Dendritic cell treated with granulocyte-macrophage colony-stimulating factor and Interleukin-4, amounts not matched to agents 40 ng/mL and 50 ng/mL, for 4 days (primary cell): ENCODE measurements around the gene CBX2.

Experiments used
- H3K27ac Mint-ChIP-seq: one replicate; pipeline ENCODE4 v1.8.0; 2022; ENCODE audit warnings: mild to moderate bottlenecking, mixed read lengths
- H3K27me3 Mint-ChIP-seq: one replicate; pipeline ENCODE4 v1.8.0; 2022; ENCODE audit warnings: mild to moderate bottlenecking, mixed read lengths
- H3K36me3 Mint-ChIP-seq: one replicate; pipeline ENCODE4 v1.8.0; 2022; ENCODE audit warnings: low read depth, mixed read lengths
- H3K4me1 Mint-ChIP-seq: one replicate; pipeline ENCODE4 v1.8.0; 2022; ENCODE audit warnings: low read depth, mixed read lengths
- H3K4me3 Mint-ChIP-seq: one replicate; pipeline ENCODE4 v1.8.0; 2022; ENCODE audit warnings: mild to moderate bottlenecking, moderate library complexity, mixed read lengths
- H3K9me3 Mint-ChIP-seq: one replicate; pipeline ENCODE4 v1.8.0; 2022; ENCODE audit warnings: mixed read lengths
- intact Hi-C: fragments of 100-400 bp; cut with micrococcal nuclease; formaldehyde crosslinking; loops from one replicate; pipeline ENCODE4 v1.15.0; 2022

CBX2 gene

DNA sequence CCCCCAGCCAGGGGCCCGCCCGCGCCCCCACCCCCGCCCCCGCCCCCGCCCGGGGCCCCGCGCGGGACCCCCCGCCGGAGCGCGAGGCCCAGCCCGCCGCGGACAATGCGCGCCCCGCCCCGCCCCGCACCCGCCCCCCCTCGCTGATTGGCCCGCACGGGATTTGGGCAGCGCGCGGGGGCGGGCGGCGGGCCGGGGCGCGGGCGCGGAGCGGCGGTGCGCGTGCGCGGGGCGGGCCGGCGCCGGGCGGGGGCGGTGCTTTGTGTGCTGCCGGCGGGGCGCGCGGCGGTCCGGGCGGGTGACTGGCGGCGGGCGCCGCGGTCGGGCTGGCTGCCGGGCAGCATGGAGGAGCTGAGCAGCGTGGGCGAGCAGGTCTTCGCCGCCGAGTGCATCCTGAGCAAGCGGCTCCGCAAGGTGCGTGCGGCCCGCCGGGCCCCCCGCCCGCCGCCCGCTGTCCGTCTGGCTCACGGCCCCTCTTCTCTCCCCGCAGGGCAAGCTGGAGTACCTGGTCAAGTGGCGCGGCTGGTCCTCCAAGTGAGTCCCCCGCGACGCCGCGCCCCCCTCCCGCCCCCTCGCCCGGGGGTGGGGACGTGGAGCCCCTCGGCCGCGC is at the start of gene CBX2:
Gene CBX2 (plus strand): TSS at position 255 of the 610 bp plus-strand sequence. CDS start 88 bp downstream, at position 343.
- H3K27ac Mint-ChIP-seq: peak within 1 kb of the TSS; percentile 70
- H3K36me3 Mint-ChIP-seq: no peaks in the 10 kb centered on the region
- intact Hi-C loops: no loop called here
- peak within 1 kb of the TSS; percentile 78 for H3K4me3 Mint-ChIP-seq
- peaks cover 32% of the 10 kb centered on the region for H3K4me1 Mint-ChIP-seq
- peaks cover 91% of the 10 kb centered on the region for H3K27me3 Mint-ChIP-seq
- no peaks in the 10 kb centered on the region for H3K9me3 Mint-ChIP-seq

DNA sequence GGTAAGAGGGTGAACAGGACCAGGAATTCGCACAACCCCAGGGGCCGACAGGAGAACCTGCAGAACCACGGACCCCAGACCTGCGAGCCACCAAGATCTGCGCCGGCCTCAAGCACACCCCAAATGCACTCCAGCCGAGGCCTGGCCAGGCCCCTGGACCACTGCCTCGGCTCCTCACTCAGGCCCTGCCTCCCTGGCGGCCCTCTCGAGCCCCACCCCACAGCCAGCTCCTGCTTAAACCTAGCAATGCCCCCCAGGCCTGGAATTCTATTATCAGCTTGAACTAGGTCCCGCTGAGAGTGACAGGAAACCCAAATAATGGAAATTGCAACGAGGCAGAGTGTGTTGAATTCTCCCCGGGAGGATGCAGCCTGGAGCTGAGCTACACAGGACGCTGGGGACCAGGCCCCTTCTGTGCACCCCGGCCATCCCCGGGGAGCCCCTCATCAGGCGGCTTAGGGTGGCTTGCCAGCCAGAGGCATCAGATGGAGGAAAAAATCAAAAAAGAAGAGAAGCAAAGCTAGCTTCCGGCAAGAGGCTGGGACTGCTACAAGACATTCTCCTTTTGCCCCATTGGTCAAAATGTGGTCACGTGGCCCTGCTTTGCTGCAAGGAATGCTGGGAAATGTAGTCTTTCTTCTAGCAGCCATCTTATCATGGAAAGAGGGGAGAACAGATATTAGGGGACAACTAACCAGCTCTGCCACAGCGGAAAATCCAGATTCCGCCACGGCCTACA is 49.6 kb upstream of the CBX2 start:
- H3K27me3 Mint-ChIP-seq: peaks cover 2% of the 10 kb centered on the region
- H3K9me3 Mint-ChIP-seq: no peaks in the 10 kb centered on the region
- H3K4me3 Mint-ChIP-seq: peak overlapping the region; percentile 89
- H3K36me3 Mint-ChIP-seq: no peaks in the 10 kb centered on the region
- H3K4me1 Mint-ChIP-seq: peaks cover 21% of the 10 kb centered on the region
- intact Hi-C loops: no loop called here
- peak overlapping the region; percentile 90 for H3K27ac Mint-ChIP-seq

- Mint-ChIP-seq H3K9me3 (no peaks in the 10 kb centered on the region), H3K36me3 (no peaks in the 10 kb centered on the region), H3K27ac (peak overlapping the region; percentile 90), H3K27me3 (peaks cover 2% of the 10 kb centered on the region), H3K4me1 (peaks cover 24% of the 10 kb centered on the region), H3K4me3 (peak overlapping the region; percentile 2)
- intact Hi-C loops: no loop called here
These were observed 49.0 kb upstream of the CBX2 start for GRCh38 chr17:79728908-79729471.

DNA sequence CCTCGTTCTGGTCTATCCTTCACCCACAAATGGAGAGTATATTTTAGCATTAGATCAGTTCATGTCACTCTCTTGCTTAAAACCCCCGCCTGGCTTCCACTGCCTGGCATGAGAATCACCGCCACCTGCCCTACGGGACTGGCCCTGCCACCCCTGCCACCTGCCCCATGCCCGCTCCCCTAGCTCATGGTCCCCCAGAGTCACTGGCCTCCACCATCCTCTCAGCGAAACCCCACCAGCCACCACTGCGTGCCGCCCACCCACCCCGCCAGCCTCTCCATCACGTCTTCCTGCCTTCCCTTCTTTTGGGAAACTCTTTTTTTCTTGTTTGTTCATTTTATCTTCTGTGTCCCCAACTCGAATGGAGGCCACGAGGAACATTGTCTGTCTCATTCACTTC is 48.2 kb upstream of the CBX2 start:
- intact Hi-C loops: no loop called here

DNA sequence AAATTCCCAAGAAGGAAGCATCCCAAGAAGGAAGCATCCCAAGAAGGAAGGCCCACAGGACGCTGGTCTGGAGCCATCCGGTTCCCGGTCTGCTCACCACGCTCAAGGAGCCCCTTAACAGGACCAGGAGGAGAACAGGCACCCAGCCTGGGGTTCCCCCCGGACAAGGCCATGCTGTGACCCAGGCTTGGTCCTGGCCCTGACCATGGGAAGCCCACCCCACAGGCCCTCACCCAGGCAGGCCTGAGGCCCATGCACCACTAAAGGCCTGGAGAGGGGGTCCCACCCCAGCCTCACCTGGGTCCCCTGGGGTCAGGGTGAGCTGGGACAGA is 47.5 kb upstream of the CBX2 start:
- H3K27ac Mint-ChIP-seq: no peak overlapping the region
- H3K27me3 Mint-ChIP-seq: peaks cover 2% of the 10 kb centered on the region
- H3K4me3 Mint-ChIP-seq: no peak overlapping the region
- no peaks in the 10 kb centered on the region for H3K36me3 Mint-ChIP-seq
- H3K9me3 Mint-ChIP-seq: no peaks in the 10 kb centered on the region
- H3K4me1 Mint-ChIP-seq: peaks cover 24% of the 10 kb centered on the region
- intact Hi-C loops: no loop called here

More for the DNA sequence above, 48.2 kb upstream of the CBX2 start:
- peaks cover 24% of the 10 kb centered on the region for H3K4me1 Mint-ChIP-seq
- no peaks in the 10 kb centered on the region for H3K9me3 Mint-ChIP-seq
- no peak overlapping the region for H3K4me3 Mint-ChIP-seq
- H3K27me3 Mint-ChIP-seq: peaks cover 2% of the 10 kb centered on the region
- H3K36me3 Mint-ChIP-seq: no peaks in the 10 kb centered on the region
- H3K27ac Mint-ChIP-seq: no peak overlapping the region

DNA sequence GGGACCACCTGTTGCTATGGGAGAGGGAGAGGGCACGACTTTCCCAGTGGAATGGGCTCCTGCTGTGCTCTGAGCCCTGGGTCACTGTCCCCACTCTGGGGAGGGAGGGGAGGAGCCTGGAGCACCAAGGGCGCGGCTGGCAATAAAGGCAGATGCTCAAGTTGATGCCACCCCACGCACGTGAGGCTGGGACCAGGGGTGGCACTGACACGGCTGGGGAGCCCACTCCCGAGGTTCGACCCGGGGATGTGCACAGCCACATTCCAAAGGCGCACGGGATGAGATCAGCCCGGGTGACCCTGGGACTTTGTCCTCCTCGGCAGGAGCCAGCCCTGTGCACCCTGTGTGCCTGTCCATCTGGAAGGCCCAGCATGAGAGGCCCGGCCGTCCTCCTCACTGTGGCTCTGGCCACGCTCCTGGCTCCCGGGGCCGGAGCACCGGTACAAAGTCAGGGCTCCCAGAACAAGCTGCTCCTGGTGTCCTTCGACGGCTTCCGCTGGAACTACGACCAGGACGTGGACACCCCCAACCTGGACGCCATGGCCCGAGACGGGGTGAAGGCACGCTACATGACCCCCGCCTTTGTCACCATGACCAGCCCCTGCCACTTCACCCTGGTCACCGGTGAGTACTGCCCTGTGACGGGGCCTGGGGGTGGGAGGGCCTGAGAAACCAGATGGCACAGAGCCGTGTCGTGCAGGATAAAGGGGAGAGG is 47.0 kb upstream of the CBX2 start, which contains the start of gene ENPP7:
Gene ENPP7 (plus strand): TSS at position 175 of the 715 bp plus-strand sequence. CDS start 197 bp downstream, at position 372.
- Mint-ChIP-seq H3K4me3 (no peak within 1 kb of the TSS), H3K36me3 (no peaks in the 10 kb centered on the region), H3K9me3 (no peaks in the 10 kb centered on the region), H3K4me1 (peaks cover 24% of the 10 kb centered on the region), H3K27me3 (peaks cover 2% of the 10 kb centered on the region), H3K27ac (no peak within 1 kb of the TSS)
- intact Hi-C loops: no loop called here

DNA sequence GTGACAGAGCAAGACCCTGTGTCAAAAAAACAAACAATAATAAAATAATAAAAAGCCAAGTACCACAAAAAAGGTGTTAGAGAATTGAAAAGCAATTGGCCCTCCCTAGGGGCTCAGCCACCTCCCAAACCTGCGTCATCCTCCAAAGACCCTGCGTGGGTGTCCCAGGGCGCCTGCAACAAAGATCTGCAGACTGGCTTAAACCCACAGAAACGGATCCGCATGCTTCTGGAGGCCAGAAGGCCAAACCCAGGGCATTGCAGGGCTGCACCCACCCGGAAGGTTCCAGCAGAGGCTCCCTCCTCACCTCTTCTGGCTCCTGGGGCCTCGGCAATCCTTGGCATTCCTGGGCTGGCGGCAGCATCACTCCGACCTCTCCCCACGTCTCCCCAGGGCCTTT is 45.7 kb upstream of the CBX2 start:
- Mint-ChIP-seq H3K4me3 (no peak overlapping the region), H3K27me3 (peaks cover 2% of the 10 kb centered on the region), H3K27ac (peak overlapping the region; percentile 64), H3K4me1 (peaks cover 29% of the 10 kb centered on the region), H3K9me3 (no peaks in the 10 kb centered on the region), H3K36me3 (no peaks in the 10 kb centered on the region)
- intact Hi-C loops: no loop called here

DNA sequence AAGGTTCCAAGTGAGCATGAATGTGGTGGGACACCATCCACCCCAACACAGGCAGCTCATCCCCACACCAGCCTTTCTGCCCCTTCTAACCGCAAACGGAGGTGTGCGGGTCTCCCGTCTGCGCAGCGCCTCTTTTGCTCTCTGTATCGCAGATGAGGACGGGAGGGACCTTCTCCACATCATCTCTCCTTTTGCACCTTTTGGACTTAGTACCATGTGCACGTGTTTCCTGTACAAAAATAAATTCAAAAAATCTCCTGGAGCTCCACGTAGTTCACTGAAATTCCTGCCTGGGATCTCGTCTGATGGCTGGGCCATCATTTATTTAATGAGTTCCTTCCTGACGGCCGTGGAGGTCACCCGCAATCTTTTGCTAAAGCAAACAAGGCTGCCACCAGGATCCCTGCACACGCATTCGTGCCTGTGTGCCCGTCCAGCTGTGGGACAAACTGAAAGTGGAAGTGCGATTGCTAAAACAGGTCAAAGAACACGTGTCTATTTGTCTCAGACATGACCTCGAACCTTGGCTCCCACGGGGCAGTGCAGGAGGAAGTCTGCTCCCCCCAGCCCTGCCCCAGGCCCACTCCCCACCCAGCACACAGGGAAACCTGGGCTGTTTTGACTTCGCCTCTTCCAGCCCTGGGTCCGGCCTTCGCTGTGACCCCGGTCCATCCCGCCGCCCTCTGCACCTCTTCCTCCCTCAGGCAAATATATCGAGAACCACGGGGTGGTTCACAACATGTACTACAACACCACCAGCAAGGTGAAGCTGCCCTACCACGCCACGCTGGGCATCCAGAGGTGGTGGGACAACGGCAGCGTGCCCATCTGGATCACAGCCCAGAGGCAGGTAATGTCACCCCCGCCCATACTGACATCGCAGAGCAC is 44.9 kb upstream of the CBX2 start:
- Mint-ChIP-seq H3K4me3 (peak overlapping the region; percentile 57), H3K9me3 (no peaks in the 10 kb centered on the region), H3K27me3 (peaks cover 7% of the 10 kb centered on the region), H3K36me3 (no peaks in the 10 kb centered on the region), H3K27ac (peak overlapping the region; percentile 64), H3K4me1 (peaks cover 29% of the 10 kb centered on the region)
- intact Hi-C loops: no loop called here

GRCh38 chr17:79733692-79734070 is 44.3 kb upstream of the CBX2 start:
- Mint-ChIP-seq H3K4me1 (peaks cover 24% of the 10 kb centered on the region), H3K27ac (peak overlapping the region; percentile 64), H3K9me3 (no peaks in the 10 kb centered on the region), H3K27me3 (peaks cover 12% of the 10 kb centered on the region), H3K36me3 (no peaks in the 10 kb centered on the region), H3K4me3 (peak overlapping the region; percentile 57)
- intact Hi-C loops: no loop called here

- peaks cover 26% of the 10 kb centered on the region for H3K27me3 Mint-ChIP-seq
- intact Hi-C loops: no loop called here
- H3K36me3 Mint-ChIP-seq: no peaks in the 10 kb centered on the region
- H3K4me3 Mint-ChIP-seq: no peak overlapping the region
- peaks cover 20% of the 10 kb centered on the region for H3K4me1 Mint-ChIP-seq
- no peak overlapping the region for H3K27ac Mint-ChIP-seq
- no peaks in the 10 kb centered on the region for H3K9me3 Mint-ChIP-seq
These were observed 42.9 kb upstream of the CBX2 start for GRCh38 chr17:79735096-79735495.

- Mint-ChIP-seq H3K4me1 (peaks cover 19% of the 10 kb centered on the region), H3K27me3 (peaks cover 48% of the 10 kb centered on the region), H3K36me3 (no peaks in the 10 kb centered on the region), H3K27ac (no peak overlapping the region), H3K9me3 (no peaks in the 10 kb centered on the region), H3K4me3 (no peak overlapping the region)
- intact Hi-C loops: no loop called here
These were observed 40.7 kb upstream of the CBX2 start for GRCh38 chr17:79737046-79737921.

DNA sequence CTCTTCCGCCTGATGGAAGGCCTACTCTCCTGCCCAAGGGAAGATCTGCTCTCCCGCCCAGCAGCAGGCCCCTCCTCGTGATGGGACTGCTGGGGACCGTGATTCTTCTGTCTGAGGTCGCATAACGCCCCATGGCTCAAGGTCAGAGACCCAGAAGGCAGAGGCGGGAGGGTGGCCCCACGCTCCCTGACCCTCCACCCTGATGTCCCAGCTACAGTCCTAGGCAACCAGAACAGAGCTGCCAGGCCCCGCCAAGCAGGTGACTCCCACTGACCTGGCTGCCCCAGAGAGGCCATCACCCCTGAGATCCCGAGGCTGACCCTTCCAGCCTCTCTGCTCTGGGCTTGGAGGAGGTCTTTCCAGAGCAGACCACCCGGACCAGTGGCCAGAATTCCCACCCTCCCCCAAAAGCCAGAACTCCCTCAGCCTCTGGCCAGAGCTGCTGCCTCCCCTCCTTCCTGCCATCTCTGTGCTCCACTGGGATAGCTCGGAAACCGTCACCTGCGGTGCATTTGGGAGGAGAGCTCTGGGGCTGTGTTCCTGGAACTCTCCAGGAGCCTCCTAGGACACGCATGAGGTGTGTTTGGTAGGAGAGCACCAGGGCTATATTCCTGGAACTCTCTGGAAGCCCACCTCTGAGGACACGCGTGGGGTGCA is 39.9 kb upstream of the CBX2 start:
- Mint-ChIP-seq H3K27ac (no peak overlapping the region), H3K36me3 (no peaks in the 10 kb centered on the region), H3K4me3 (no peak overlapping the region), H3K4me1 (peaks cover 12% of the 10 kb centered on the region), H3K27me3 (peaks cover 54% of the 10 kb centered on the region), H3K9me3 (no peaks in the 10 kb centered on the region)
- intact Hi-C loops: no loop called here
